Left cardiac atrium (tissue), 4 donors: ENCODE results near the gene RBM28. TPM values are rescaled to one million over a fixed set of nuclear protein-coding genes. Genes with fewer than 3 reads are reported as not detected.

Experiments used
- ATAC-seq, 2 donors: fragments of 200-7000 bp; cut with Tn5 transposase; one replicate each; pipeline ENCODE4 v1.9.1; 2020; ENCODE audit warnings: mild to moderate bottlenecking in 2 of 2, moderate library complexity in 2 of 2
- DNase-seq: peaks from one replicate; pipeline ENCODE4 v3.0.0-alpha.2; 2020
- intact Hi-C, 2 donors: fragments of 100-400 bp; cut with DNase I; formaldehyde crosslinking; loops; one replicate each; pipeline versions ENCODE4 v1.14.1 to v1.15.1; 2022 to 2023
- long read RNA-seq: library from polyadenylated mRNA; unstranded; transcript quantifications from one replicate; pipeline ENCODE4 v2.0.0, GENCODE V29; 2021
- total RNA-seq, 2 donors: library from RNA; stranded (reverse); fragmentation: NEBNext Ultra II Directional; extraction: Animal tissue kit (Norgen Biotek cat#: 25700); gene quantifications; one replicate each; pipeline ENCODE4 v1.2.1, GENCODE V29; 2021
- donor health status: DM: no; HTN: yes; CAD: no.
- donor health status: DM: no; HTN: yes; CAD: no; lungs with severe emphysema.
- donor health status: DM: yes; HTN: yes; CAD: no.
- donor health status: Dilated cardiomyopathy.

Gene RBM28, protein sequence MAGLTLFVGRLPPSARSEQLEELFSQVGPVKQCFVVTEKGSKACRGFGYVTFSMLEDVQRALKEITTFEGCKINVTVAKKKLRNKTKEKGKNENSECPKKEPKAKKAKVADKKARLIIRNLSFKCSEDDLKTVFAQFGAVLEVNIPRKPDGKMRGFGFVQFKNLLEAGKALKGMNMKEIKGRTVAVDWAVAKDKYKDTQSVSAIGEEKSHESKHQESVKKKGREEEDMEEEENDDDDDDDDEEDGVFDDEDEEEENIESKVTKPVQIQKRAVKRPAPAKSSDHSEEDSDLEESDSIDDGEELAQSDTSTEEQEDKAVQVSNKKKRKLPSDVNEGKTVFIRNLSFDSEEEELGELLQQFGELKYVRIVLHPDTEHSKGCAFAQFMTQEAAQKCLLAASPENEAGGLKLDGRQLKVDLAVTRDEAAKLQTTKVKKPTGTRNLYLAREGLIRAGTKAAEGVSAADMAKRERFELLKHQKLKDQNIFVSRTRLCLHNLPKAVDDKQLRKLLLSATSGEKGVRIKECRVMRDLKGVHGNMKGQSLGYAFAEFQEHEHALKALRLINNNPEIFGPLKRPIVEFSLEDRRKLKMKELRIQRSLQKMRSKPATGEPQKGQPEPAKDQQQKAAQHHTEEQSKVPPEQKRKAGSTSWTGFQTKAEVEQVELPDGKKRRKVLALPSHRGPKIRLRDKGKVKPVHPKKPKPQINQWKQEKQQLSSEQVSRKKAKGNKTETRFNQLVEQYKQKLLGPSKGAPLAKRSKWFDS
- 10 to 100 TPM; 25.4 to 33.9 TPM for total RNA-seq
- long read RNA-seq, full-length matches to known transcripts, result 16 of 30 reads
- long read RNA-seq, partial matches to known transcripts, result 4 of 30 reads
- long read RNA-seq, other reads (novel, unspliced or antisense), result 10 of 30 reads

DNA sequence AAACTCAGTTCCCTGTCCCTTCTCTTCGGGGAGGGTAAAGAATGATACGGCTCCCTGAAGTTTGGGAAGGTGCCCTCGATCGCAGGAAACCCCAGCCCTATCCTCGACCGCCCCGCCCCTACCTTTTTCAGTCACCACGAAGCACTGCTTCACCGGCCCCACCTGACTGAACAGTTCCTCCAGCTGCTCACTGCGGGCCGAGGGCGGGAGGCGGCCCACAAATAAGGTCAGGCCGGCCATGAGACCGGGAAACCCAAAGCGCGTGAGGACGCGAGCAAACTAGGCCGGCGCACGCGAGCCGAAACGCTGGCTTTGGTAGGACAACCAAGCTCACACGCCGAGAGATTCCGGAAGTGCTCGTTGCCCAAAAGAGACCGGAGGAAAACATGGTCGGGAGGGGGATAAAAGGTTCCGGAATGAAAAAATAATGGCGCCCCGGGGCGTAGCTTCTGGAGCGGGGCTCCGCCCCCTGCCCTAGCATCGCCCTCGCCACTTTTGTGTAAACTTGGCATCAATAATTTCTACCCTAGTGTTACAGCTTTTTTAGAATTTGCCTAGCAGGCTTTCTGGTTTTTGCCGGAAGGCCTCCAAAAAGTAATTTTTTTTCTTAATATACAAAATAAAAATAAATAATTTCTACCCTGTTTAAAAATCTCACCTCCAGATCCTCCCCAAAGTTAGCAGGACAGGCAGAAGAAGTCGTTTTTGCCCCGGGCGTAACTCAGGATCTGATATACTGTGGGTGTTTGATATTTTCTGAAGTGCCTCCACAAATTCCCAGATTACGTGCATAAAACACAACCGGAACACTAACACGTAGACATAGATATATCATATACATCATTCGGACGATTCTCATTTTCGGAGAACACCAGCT, at the start of gene RBM28:
RBM28 (minus strand) TSS at position 355 of the 877 bp plus-strand sequence; CDS start at position 240, 115 bp downstream.
- DNase-seq (peak; percentile 91), ATAC-seq (peak; percentile 94 to 96)
- intact Hi-C loops, result no loop called here

DNA sequence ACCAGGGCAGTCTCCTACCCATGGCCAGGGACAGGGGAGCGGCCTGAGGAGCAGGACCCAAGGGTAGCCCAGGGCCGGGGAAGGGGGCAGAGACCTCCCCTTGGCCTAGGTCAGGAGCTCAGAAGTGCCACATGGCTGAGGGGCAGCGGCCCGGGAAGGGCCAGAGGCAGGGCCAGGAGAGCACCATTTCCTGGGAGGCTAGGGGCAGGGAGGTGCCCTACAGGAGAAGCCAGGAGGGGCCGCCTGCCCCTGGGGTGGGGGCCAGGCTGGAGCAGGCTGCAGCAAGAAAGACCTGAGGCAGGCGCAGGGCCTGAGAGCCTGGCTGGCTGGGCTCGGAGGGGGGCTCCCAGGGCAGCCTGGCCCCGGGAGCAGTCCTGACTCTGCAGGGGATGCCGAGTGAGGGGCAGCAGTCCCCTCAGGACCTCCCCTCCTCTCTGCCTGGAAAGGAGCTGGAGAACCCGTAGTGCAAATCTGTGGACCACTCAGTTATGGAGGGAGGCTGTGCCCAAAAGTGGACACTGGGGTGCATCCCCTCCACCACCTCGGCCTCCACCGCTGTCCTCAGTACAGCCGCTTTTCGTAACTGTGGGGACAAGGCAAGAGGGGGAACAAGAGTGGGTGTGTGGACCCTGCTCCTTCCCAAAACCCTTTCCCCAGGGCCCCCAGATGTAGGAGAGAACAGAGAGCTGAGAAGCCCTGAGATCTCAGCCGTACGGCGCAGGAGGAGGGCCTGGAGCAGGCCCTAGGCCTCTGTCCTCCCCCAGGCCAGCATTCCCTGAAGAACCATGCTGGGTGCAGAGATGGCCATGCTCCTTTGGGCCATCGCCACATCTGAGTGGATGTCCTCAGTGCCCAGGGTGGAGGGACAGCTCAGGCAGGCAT, 49.0 kb upstream of the RBM28 start:
- ATAC-seq, result no peak
- intact Hi-C loops, result no loop called here
- no peak for DNase-seq

DNA sequence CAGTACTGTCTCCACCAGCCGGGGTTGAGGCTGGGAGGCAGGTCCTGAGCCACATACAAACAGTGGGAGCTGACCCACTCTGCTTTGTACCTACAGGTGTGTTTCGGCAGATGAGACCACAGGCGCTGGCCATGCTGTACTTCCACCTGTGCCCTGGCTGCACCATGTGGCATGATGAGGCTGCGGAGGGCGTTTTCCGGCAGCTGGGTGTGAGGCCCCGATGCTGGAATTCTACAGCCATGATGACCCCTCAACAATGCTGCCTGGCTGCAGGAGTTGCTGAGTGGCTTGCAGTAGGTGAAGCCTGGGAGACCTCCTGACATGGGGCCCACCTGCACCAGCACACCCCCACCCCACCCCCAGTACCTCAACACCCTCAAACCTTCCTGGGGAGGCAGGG, 48.1 kb upstream of the RBM28 start:
- intact Hi-C loops, result no loop called here
- ATAC-seq, result no peak
- DNase-seq, result no peak

DNA sequence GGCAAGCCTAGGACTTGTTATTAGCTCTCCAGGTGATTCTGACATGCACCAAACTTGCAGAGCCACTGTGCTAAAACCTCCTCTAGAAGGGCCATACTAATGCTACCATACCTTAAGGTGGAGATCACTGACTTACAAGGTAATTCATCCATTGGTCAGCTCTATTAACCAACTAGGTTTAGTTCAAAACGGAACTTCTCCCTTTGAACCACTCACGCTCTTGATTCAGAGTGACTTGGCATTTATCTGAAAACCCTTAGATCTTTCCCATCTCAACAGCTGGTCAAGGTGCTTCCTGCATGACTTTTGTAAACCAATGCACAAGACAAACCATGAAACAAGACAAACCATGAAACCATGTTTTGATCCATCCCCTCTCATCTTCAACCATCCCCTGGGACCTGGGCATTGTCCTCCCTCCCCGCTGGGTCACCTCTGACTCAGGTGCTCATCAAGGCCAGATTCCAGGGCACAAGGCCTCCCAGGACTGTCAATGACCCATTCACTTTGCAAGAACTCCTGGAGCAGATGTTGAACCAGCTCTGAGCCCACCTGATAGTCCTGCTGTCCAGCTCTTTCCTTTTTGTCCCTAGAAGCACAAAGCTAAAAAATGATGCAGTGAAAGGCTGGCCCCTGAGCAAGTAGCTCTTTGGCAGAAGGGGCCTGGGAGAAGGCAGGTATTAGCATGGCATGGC, 47.3 kb upstream of the RBM28 start:
- intact Hi-C loops, result no loop called here
- DNase-seq, result no peak
- no peak for ATAC-seq

DNA sequence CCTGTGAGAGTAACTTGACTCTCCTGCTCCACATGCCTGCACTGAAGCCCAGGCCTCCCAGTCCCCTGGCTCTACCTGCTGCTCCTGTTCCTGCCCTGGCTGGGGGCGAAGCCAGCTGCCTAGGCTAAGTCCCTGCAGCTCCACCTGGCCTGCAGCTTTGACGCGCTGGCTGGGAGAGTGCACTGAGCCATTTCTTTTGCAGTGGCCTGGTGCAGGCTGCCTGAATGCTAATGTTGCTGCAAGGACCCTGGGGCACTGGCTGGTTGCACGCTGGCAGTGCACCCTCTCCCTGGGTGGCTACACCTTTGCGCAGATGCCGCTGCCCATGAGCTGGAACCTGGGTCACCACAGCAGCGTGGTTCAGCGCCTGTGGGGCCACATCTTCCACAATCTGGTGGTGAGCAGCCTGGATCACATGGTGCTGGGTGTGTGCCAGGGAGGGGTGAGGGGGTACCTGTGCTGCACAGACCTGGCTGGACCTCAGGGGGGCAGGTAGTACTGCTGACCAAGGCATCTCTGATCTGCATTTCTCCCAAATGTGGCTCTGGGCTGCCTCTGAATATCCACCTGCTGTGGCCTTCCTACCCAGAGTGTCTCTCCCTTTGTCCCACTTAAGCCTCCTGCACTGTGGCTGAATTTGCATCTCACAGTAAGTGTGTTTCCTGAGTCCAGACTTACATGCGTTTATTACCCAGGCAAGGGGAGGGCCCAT, 46.1 kb upstream of the RBM28 start:
- no peak for ATAC-seq
- DNase-seq, result no peak
- intact Hi-C loops, result loop anchor here in 1 of 2 donors (5.0 kb wide), 1 partner anchor 42 kb away; no protein-coding TSS in a partner anchor

DNA sequence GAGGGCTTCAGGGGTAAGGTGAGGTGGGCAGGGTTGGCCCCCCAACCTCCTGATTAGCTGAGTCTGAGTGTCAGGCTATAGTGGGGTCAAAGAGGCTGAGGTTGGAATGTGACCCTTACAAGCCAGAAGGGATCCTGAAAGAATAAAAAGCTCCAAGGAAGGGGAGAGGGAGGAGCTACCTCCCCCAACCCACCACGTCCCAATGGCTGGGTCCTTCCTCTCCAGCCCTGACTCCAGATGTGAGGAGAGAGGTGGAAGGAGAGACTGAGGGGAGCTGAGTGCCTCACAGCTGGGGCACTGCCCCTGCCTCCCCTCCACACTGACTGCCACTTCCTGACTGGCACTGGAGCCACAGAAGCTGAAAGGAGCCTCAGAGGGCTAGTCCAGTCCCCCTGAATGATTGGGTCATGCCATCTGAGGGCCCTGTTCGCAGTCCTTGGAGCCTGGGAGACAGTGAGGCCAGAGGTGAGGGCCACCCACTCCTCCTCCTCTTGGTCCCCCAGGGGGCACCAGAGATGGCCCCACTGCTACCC, 45.4 kb upstream of the RBM28 start:
- no peak for ATAC-seq
- no peak for DNase-seq
- intact Hi-C loops, result loop anchor here in 1 of 2 donors (5.0 kb wide), 1 partner anchor 42 kb away; no protein-coding TSS in a partner anchor

DNA sequence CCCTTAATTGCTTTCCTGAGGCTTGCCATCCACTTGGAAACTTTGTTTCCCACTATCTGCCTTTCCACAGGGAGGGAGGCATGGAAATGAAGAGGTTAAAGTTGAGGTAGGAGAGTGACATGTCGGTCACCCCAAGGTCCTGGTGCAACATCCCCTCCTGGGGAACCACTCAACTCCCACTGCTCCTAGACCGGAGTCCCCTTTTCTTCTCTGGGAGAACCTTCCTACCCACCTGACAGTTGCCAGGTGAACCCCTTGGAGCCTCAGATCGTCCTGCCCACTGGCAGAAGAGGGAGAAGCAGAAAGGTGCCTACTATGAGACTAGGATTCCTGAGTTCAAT, 44.4 kb upstream of the RBM28 start:
- intact Hi-C loops, result loop anchor here in 1 of 2 donors (5.0 kb wide), 1 partner anchor 41 kb away; no protein-coding TSS in a partner anchor
- no peak for ATAC-seq

DNA sequence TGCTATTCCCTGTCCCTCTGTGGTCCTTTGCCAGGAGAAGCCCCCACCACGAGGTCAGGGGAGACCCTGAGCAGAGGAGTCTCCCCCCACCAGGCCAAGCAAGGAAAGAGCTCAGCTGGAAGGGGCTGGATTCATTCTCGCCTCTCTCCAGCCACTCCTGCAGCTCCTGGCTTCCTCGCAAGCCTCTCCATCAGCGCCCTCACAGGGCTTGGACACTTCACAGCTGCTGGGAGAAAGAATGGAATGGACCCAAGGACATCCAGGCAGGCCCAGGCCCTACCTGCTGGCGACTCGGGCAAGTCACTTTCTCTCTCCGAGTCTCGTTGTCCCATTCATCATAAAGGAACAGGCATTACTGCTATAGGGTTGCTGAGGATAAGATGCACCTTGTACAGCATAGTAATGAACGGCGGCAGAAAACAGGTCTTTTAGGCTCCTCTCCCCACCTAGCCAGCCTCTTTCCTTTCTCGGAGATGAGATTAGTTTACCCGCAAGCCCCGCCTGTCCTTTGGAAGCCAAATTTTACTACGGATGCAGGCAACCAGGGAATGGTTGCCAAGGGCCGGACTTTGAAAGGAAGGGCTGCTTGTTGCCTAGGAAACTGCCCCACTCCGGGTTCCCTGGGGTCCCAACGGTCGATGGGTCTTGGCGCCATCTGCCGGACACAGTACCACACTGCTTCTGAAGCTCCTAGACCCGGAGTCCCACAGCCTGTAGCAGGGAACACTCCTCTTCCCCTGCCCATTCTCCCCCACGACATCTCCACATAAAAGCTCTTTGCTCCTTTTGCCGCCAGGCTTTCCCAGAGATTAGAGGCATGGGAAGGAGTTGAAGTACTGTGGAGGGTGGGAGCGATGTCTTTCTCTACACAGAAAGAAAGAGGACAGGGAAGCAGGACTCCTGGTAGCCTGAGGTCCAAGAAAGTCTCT, 43.8 kb upstream of the RBM28 start:
- ATAC-seq (peak; percentile 84 to 93), DNase-seq (peak; percentile 88)
- intact Hi-C loops, result loop anchor here (1.0 to 5.0 kb wide), 2 partner anchors 40 kb away; no protein-coding TSS in a partner anchor

More for the DNA sequence above, 44.4 kb upstream of the RBM28 start:
- no peak for DNase-seq

DNA sequence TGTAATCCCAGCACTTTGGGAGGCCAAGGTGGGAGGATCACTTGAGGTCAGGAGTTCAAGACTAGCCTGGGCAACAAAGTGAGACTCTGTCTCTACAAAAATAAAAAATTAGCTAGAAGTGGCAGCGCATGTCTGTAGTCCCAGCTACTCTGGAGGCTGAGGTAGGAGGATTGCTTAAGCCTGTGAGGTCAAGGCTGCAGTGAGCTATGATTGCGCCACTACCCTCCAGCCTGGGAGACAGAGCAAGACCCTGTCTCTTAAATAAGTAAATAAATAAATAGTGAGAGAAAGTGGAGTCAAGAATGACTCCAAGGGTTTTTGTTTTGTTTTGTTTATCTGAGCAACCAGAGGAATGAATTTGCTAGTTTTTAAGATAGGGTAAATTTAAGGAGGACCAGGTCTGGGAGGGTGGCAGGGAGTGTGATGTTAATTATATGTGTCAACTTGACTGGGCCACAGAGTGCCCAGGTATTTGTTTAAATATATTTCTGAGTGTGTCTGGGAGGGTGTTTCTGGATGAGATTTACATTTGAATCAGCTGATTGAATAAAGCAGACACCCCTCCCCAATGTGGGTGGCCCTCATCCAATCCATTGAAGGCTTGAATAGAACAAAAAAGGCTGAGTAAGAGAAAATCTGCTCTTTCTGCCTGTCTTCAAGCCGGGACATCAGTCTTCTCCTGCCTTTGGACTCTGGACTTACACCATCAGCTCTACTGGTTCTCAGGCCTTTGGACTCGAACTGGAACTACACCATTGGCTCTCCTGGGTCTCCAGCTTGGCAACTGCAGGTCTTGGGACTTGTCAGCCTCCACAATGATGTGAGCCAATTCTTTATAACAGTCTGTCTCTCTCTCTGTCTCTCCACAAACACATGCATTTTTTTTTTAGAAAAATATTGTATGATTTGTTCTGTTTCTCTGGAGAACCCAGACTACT, 42.5 kb upstream of the RBM28 start:
- DNase-seq (no peak), ATAC-seq (no peak)
- intact Hi-C loops, result loop anchor here in 1 of 2 donors (5.0 kb wide), 1 partner anchor 39 kb away; no protein-coding TSS in a partner anchor

DNA sequence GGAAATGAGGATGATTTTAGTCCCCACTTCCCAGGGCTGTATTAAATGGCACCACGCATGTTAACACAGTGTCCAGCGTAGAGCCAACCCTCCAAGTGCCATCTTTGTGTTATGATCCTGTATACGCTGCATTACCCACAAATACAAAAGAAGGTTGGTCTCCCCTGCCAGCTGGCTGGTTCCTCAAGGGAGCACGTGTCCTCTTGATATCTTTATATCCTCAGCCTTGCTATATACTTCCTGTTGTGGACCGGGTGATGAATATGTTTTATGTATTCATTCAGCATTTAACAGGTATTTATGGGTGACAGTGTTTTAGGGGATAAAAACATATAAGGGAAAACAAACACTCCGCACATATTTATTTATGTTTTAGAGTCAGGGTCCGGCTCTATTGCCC, 41.0 kb upstream of the RBM28 start:
- ATAC-seq (no peak), DNase-seq (no peak)
- intact Hi-C loops, result loop anchor here in 1 of 2 donors (5.0 kb wide), 1 partner anchor 37 kb away; no protein-coding TSS in a partner anchor

DNA sequence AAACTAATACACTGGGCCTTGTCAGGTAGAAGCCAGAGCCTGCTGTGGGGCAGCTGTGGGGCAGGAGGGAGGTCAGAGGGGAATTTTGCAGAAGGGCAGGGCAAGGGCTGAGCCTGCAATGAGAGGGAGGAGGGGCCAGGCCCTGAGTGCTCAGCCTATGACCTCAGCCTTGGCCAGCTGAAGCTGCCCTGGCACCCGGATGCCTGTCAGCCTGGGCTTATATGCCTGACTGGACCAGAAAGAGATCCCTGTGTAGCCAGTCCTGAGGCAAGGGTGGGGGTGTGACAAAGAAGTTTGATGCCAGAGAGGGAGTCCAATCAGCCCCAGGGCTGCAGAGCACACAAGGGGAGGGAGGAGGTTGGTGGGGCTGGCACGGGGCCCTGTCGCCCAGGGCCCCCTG, 40.1 kb upstream of the RBM28 start:
- ATAC-seq (no peak), DNase-seq (no peak)
- intact Hi-C loops, result no loop called here

DNA sequence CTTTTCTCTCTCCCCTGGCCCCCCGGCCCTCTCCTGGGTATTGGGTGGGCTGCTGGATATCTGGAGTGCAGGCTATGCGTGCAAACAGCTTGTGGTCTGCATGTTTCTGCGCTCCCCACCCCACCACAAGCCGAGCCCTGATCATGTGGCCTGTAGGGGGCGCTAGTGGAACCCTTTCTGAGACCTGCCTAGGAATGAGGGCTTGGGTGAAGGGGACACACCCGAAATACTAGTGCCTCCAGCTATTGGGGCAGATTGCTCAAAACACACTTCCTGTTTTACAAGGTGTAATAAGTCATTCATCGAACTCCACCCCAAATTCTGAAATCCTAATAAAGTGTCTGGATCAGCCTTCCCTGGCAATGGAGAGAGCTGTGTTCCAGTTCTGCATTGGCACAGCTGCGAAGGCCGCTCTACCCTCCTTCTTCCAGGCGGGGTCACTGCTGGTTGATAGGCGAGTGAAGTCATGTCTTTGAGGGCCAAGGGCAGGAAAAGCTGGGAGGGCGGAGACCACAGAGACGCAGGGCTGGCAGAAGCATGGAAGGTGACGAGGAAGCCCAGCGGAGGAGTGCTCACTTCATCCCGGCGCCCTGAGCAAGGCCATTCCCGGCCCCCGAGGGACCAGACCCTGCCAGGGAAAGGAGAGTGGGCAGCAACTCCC, 37.6 kb upstream of the RBM28 start:
- ATAC-seq, result peak in 1 of 2 donors; percentile 73
- intact Hi-C loops, result no loop called here
- DNase-seq, result peak; percentile 51

DNA sequence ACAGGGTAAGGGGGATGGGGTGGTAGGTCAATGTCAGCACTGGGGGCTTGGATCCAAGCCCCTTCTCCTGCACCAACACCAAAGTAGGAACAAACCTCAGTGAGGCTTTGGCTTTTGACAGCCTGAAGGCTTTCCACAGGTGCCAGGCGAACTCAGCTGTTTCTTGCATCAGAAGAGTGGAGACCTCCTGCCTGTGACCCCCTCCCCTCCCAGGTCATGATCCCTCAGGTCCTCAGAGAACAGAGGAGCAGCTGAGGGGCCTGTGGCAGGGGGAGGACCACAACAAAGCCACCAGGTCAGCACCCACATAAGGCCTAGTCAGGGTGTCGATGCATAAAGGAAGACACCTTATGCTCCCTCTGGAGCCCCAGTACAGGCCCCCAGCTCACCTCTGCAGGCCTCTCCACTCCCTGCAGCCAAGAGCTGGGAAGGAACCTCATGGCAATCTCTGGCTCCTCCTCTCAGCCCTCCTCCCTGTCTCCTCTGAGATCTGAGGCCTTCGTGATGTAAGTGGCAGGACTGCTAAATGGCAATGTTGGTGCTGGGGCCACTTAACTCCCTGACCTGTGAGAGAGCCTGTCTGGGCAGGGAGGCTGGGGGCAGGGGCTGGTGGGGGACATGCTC, 36.9 kb upstream of the RBM28 start:
- DNase-seq, result no peak
- intact Hi-C loops, result no loop called here
- ATAC-seq, result no peak
